ENCODE measurements around the gene NRGN. TPM values are rescaled to one million over a fixed set of nuclear protein-coding genes. Genes with fewer than 3 reads are reported as not detected.

NRGN gene
- total RNA-seq, 1 donor from 2014 or later = 6.1 TPM

- intact Hi-C loops (cut with micrococcal nuclease) = no loop called here
- Mint-ChIP-seq H3K4me3 (no peak overlapping the region), H3K36me3 (ENCODE audit: low read depth) (no peaks in the 10 kb centered on the region), H3K9me3 (no peaks in the 10 kb centered on the region), H3K4me1 (ENCODE audit: low read depth) (peaks cover 25% of the 10 kb centered on the region), H3K27me3 (ENCODE audit: insufficient read depth) (peaks cover 33% of the 10 kb centered on the region), H3K27ac (no peak overlapping the region)
- no peak for DNase-seq (ENCODE audit: low spot score)
Measured at GRCh38 chr11:124753624-124754023, 13.9 kb downstream of the NRGN start.

DNA sequence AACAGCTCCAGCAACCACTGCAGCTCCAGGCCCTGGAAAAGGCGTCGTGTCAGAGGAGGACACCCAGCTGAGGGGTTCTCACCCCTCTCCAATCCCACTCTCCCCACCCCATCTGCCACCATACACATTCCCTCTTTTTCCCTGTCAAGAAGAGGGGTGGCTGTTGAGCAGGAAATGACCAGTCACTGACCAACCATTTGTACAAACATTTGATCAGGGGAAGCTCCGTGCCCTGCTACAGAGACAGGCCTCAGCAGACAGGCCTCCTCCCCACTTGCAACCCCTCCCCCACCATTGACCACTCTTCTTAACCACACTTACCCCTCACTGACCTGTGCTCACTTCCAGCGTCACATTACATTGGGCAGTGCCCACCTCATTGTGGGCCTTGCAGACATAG lies 14.6 kb downstream of the NRGN start:
- intact Hi-C loops (cut with micrococcal nuclease) = no loop called here
- no peak overlapping the region for H3K4me3 Mint-ChIP-seq
- no peaks in the 10 kb centered on the region for H3K9me3 Mint-ChIP-seq
- H3K27me3 Mint-ChIP-seq (ENCODE audit: insufficient read depth) = peaks cover 40% of the 10 kb centered on the region
- H3K27ac Mint-ChIP-seq = no peak overlapping the region
- no peak for DNase-seq (ENCODE audit: low spot score)
- H3K36me3 Mint-ChIP-seq (ENCODE audit: low read depth) = no peaks in the 10 kb centered on the region
- peaks cover 20% of the 10 kb centered on the region for H3K4me1 Mint-ChIP-seq (ENCODE audit: low read depth)

DNA sequence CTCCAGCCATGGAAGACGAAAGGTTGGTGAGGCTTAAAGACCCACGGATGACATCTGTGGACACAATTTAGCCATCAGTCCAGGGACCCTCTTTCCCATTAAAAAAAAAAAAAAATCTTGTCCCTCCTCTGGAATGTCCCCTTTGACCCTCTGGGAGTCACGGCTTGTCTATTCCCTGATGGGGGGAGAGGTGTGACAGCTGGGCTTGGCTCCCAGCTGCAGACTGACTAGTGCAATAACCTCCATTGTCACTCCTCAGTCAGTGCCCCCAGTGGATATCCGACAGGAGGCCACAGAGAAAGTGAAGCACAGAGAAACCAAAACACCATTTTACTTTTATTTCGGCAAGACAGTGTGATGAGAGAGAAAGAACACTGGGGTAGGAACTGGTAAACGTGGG lies 15.0 kb downstream of the NRGN start:
- intact Hi-C loops (cut with micrococcal nuclease) = no loop called here
- no peaks in the 10 kb centered on the region for H3K36me3 Mint-ChIP-seq (ENCODE audit: low read depth)
- H3K9me3 Mint-ChIP-seq = no peaks in the 10 kb centered on the region
- no peak for DNase-seq (ENCODE audit: low spot score)
- peaks cover 16% of the 10 kb centered on the region for H3K4me1 Mint-ChIP-seq (ENCODE audit: low read depth)
- no peak overlapping the region for H3K4me3 Mint-ChIP-seq
- peaks cover 41% of the 10 kb centered on the region for H3K27me3 Mint-ChIP-seq (ENCODE audit: insufficient read depth)
- H3K27ac Mint-ChIP-seq = no peak overlapping the region

DNA sequence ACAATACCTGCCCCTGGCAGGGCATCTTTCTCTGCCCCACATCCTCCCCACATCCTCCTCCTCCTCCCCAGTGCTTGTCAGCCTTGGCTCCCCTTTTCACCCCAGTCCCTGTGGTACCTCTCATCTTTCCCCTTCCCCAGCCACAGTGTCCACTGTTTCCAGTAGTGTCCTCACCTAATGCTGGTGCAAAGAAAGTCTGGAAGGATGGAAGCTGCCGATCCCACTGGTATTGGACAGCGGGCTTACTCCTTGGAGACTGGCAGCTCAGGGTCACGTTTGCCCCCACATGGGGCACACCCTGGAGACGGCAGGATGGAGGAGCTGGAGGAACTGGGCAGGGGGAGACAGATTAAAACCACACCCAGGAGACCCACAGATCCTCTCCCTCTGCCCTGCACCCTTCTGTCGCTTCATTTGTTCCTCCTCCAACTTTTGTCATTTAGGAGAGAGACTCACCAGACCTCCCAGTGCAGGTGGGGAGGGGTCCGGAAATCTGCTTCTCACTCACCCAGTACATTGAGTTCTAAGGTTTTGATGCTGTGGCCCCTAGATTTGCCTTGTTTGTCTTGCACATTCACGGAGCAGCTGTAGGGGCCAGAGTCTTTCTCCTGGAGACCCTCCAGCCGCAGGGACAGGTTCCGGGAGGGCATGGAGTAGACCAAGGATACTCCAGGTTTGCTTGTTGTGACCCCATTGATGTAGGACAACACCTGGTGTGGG lies 16.5 kb downstream of the NRGN start:
- DNase-seq (ENCODE audit: low spot score) = no peak
- Mint-ChIP-seq H3K4me1 (ENCODE audit: low read depth) (peaks cover 9% of the 10 kb centered on the region), H3K36me3 (ENCODE audit: low read depth) (no peaks in the 10 kb centered on the region), H3K27ac (no peak overlapping the region), H3K27me3 (ENCODE audit: insufficient read depth) (peaks cover 50% of the 10 kb centered on the region), H3K4me3 (no peak overlapping the region), H3K9me3 (no peaks in the 10 kb centered on the region)
- intact Hi-C loops (cut with micrococcal nuclease) = no loop called here

DNA sequence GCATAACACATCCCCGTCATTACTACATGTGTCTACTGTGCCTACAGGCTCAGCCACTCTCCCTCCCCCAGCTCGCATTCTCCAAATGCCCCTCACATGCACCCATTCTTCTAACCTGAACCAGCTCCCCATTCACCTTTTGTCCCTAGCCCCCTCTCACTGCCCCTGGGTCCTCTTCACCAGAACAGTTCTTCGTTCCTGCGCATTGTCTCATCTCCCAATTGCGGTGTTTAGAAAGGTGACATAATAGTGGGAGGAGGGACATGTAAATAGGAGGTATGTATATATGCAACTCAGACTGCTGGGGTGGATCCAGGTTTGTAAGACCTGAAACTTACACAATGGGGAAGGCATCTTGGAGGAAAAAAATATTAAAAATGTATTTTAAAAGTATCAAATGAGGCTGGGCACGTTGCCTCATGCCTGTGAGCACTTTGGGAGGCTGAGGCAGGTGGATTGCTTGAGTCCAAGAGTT lies 17.0 kb downstream of the NRGN start:
- H3K9me3 Mint-ChIP-seq = no peaks in the 10 kb centered on the region
- peaks cover 56% of the 10 kb centered on the region for H3K27me3 Mint-ChIP-seq (ENCODE audit: insufficient read depth)
- no peak overlapping the region for H3K27ac Mint-ChIP-seq
- H3K4me1 Mint-ChIP-seq (ENCODE audit: low read depth) = peaks cover 14% of the 10 kb centered on the region
- no peak for DNase-seq (ENCODE audit: low spot score)
- intact Hi-C loops (cut with micrococcal nuclease) = no loop called here
- no peaks in the 10 kb centered on the region for H3K36me3 Mint-ChIP-seq (ENCODE audit: low read depth)
- no peak overlapping the region for H3K4me3 Mint-ChIP-seq

GRCh38 chr11:124757320-124757719 lies 17.6 kb downstream of the NRGN start:
- Mint-ChIP-seq H3K4me1 (ENCODE audit: low read depth) (peaks cover 15% of the 10 kb centered on the region), H3K36me3 (ENCODE audit: low read depth) (no peaks in the 10 kb centered on the region), H3K27ac (no peak overlapping the region), H3K9me3 (no peaks in the 10 kb centered on the region), H3K27me3 (ENCODE audit: insufficient read depth) (peaks cover 58% of the 10 kb centered on the region), H3K4me3 (no peak overlapping the region)
- intact Hi-C loops (cut with micrococcal nuclease) = no loop called here
- DNase-seq (ENCODE audit: low spot score) = no peak

DNA sequence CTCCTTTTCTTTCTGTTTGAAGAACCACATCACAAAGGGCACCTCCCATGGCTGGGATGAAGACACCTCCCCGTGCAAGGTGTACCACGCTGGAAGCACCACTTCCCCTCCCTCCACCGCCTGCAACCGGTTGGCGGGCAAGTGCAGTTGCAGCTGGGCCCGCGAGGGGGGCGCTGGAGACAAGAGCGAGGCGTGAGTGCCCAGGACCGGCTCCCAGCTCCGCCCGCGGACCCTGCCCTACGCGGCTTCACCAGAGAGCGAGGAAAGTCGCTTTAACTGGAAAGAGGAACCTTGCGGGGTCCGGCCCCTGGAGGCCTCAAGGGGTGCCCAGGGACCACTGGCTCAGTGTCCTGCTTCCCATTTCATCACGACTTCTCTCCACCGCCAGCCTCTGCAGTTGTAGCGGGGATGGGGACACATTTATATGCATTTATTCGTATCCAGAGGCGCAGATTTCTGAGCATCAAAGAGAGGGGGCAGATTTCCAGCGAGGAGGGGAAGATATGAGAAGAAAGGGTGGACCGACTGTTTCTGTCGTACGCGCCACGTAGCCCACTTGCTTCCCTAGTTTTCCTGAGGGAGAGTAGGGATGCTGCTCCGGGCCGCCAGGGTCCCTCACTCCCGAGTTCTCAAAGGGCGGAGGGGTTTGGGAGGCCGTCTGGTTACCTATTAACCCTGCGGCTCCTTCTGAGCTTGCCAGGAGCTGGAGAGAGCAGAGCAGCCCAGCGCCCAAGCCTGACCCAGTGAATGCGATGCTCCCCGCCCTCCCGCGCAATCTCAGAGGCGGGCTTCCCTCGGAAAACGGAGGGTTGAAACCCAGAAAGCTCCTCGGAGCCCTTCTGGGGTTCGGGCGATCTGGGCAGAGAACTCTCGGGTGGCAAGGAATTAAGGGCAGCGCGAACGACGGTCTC lies 18.9 kb downstream of the NRGN start:
- H3K27ac Mint-ChIP-seq = no peak overlapping the region
- no peaks in the 10 kb centered on the region for H3K9me3 Mint-ChIP-seq
- H3K27me3 Mint-ChIP-seq (ENCODE audit: insufficient read depth) = peaks cover 57% of the 10 kb centered on the region
- DNase-seq (ENCODE audit: low spot score) = peak; percentile 59
- no peaks in the 10 kb centered on the region for H3K36me3 Mint-ChIP-seq (ENCODE audit: low read depth)
- peaks cover 19% of the 10 kb centered on the region for H3K4me1 Mint-ChIP-seq (ENCODE audit: low read depth)
- peak overlapping the region; percentile 61 for H3K4me3 Mint-ChIP-seq
- intact Hi-C loops (cut with micrococcal nuclease) = loop anchor here (1.0 to 2.0 kb wide), 4 partner anchors 12 to 108 kb away; partner anchors contain the start of genes SIAE and SPA17

DNA sequence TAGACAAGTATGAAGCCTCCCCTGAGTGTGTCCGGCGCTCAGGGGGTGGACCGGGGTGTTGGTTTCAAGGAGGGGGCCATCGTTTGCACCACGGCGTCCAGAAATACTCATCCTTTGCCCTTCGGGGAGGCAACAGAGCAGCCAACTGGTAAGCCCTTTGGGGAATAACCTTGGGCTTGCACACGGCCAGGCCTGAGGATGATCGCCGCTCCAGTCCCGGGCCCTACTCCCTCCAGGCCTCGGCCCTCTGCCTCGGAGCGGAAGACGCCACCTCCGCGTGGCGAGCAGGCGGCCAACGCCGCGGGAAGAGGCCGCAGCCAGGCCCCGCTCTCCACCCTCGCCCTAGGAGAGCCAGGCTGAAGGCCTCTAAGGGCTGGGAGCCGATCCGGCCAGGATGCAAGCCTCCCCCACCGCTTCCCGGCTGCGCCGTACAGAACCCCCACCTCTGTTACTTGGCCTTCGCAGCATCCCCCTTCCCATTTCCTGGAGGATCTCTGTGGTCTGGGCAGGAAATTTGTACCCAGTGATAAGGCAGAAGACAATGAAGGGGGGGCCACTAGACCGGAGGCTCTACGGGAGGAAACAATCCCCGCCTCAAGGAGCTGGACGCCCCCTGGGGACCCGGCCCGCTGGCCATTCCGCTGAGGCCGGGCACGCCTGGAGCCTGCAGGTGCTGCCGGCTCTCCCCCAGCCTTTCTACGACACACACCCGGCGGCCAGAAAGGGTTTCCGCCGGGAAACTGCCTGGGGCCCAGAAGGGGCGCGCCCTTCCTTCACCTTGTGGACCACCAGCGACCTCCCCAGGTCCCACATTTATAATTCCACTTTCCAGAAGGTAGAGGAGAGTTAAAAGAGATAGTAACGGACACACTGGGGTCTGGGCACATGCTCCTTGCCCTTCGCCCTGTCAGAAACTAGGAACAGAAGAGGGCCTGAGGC lies 19.8 kb downstream of the NRGN start:
- peaks cover 57% of the 10 kb centered on the region for H3K27me3 Mint-ChIP-seq (ENCODE audit: insufficient read depth)
- peaks cover 19% of the 10 kb centered on the region for H3K4me1 Mint-ChIP-seq (ENCODE audit: low read depth)
- no peaks in the 10 kb centered on the region for H3K9me3 Mint-ChIP-seq
- H3K27ac Mint-ChIP-seq = no peak overlapping the region
- intact Hi-C loops (cut with micrococcal nuclease) = loop anchor here (2.0 kb wide), 1 partner anchor 107 kb away; no protein-coding TSS in a partner anchor
- no peak overlapping the region for H3K4me3 Mint-ChIP-seq
- H3K36me3 Mint-ChIP-seq (ENCODE audit: low read depth) = no peaks in the 10 kb centered on the region
- no peak for DNase-seq (ENCODE audit: low spot score)

DNA sequence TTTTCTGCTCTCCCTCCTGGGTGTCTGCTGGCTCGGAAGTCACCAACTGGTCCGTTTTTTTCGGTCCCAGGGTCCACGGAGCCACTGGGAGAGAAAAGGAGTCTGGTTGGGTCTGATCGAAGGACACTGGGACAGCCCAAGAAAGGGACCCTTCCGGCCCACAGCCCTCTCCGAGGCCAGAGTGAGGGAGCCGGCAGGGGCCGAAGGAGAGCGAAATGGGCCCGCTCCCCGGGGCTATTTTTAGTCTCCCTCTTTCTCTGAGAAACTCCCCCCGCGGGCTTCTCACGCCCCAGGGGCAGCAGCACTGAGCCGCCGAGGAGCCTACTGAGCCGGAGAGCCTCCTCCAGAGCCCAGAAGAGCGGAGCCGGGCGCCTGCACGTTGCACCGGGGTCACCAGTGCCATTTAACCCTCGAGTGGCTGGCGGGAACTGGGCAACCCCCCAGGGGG lies 20.5 kb downstream of the NRGN start:
- H3K27ac Mint-ChIP-seq = no peak overlapping the region
- no peaks in the 10 kb centered on the region for H3K36me3 Mint-ChIP-seq (ENCODE audit: low read depth)
- H3K4me1 Mint-ChIP-seq (ENCODE audit: low read depth) = peaks cover 19% of the 10 kb centered on the region
- no peak for DNase-seq (ENCODE audit: low spot score)
- intact Hi-C loops (cut with micrococcal nuclease) = no loop called here
- H3K27me3 Mint-ChIP-seq (ENCODE audit: insufficient read depth) = peaks cover 57% of the 10 kb centered on the region
- H3K9me3 Mint-ChIP-seq = no peaks in the 10 kb centered on the region
- H3K4me3 Mint-ChIP-seq = no peak overlapping the region

DNA sequence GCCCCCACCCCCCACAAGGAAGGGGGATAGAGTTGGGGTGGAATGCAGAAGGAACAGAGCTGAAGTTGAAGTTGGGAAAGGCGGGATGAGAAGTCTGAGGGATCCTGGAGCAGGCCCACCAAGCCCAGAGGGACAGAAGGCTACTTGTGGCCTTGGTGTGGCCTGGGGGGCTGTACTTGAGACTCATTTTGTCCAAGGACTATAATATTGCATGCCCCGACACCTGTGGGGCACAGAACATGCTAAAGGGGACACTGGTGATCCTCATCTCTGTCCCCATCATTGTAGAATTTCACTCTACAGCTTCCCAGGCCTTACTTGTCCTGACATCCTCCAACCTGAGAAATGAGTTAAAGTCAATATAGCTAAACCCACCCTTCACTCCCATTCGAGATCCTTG lies 21.1 kb downstream of the NRGN start:
- intact Hi-C loops (cut with micrococcal nuclease) = no loop called here
- Mint-ChIP-seq H3K27me3 (ENCODE audit: insufficient read depth) (peaks cover 52% of the 10 kb centered on the region), H3K4me3 (peak overlapping the region; percentile 45), H3K36me3 (ENCODE audit: low read depth) (no peaks in the 10 kb centered on the region), H3K4me1 (ENCODE audit: low read depth) (peaks cover 19% of the 10 kb centered on the region), H3K27ac (no peak overlapping the region), H3K9me3 (no peaks in the 10 kb centered on the region)
- no peak for DNase-seq (ENCODE audit: low spot score)

DNA sequence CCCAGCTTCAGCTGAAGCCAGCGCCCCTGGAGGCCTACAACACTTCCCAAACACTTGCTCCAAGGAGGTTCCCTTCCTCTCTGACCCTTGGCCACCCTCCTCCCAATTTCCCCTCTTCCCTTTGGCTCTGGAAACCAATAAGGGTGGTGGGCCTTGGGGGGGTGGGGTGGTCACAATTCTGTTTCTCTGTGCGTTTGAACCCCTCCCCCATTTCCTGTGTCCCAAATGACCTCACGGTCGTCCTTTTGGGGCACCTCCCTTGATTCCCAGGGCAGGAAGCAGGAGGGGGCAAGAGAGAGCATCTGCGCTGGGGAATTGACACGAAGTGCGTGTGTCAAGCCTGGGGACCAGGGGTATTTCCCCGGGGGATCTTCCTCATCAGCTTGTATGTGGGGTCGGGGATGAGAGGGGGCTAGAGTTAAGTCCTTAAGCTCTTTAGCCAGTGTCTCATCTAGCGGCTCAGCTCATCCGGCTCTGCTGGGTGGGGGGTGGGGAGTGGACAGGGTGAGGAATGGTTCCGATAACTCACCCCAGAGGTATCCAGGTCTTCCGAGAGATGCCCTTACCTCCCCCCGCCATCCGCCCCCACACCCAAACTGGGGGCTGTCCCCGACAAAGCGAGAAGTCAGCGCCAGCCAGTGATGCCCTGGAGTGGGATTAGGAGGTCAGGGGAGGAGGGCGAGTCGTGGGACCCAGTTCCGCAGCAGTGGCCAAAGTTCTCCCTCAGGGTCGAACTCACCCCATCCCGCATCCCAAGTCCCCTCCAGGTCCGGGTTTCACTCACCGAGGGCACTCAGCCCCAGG lies 21.8 kb downstream of the NRGN start:
- peaks cover 19% of the 10 kb centered on the region for H3K4me1 Mint-ChIP-seq (ENCODE audit: low read depth)
- intact Hi-C loops (cut with micrococcal nuclease) = loop anchor here (2.0 kb wide), 1 partner anchor 139 kb away; the partner anchor contains the start of gene TBRG1
- H3K36me3 Mint-ChIP-seq (ENCODE audit: low read depth) = no peaks in the 10 kb centered on the region

More for the DNA sequence above, 21.8 kb downstream of the NRGN start:
- peak overlapping the region; percentile 66 for H3K4me3 Mint-ChIP-seq
- peaks cover 47% of the 10 kb centered on the region for H3K27me3 Mint-ChIP-seq (ENCODE audit: insufficient read depth)
- no peak overlapping the region for H3K27ac Mint-ChIP-seq
- no peaks in the 10 kb centered on the region for H3K9me3 Mint-ChIP-seq
- no peak for DNase-seq (ENCODE audit: low spot score)
